ENCODE measurements around the gene EHMT1. TPM values are rescaled to one million over a fixed set of nuclear protein-coding genes. Genes with fewer than 3 reads are reported as not detected.

The EHMT1 gene
- total and polyA plus RNA-seq, 9 of the 15 experiments (the other 6 are each of a cell fraction or from before 2014, with no cell fraction given), result 2.2 to 76.0 (median 36.4) TPM

GRCh38 chr9:137812356-137813023 lies 193.7 kb downstream of the EHMT1 start:
- no peak overlapping the region for H3K4me3 ChIP-seq
- no peak for DNase-seq (ENCODE audit: extremely low read depth in 1 of 4, low spot score in 3 of 4)
- no peak for ATAC-seq
- BruUV-seq (replicated peaks), result no TSS peak
- 92% methylated on average over 8 of the region's 9 CpGs for WGBS (ENCODE audit: insufficient coverage, low coverage, missing lambda C conversion rate)
- no peaks in the 10 kb centered on the region for H3K9me1 ChIP-seq (ENCODE audit: control insufficient read depth, insufficient read depth, low read length)
- H3K4me2 ChIP-seq (ENCODE audit: insufficient read depth, low read length), result no peak overlapping the region
- ChIA-PET CTCF (ENCODE audit: low intra/inter-chr PET ratio) (interaction anchor here (0.5 kb wide), 1 partner anchor 303 kb away, joined by 3 read pairs; no protein-coding TSS in a partner anchor), POLR2A (no interaction called here)
- no peaks in the 10 kb centered on the region for H4K20me1 ChIP-seq (replicated peaks; ENCODE audit: control insufficient read depth, insufficient read depth, low read length)
- TF ChIP-seq HMG20A (CRISPR knock-in tag; conservative IDR thresholded peaks at IDR 0.05) (no peak), ZNF561 (CRISPR knock-in tag; conservative IDR thresholded peaks at IDR 0.05) (no peak), ZNF324 (CRISPR knock-in tag; IDR thresholded peaks at IDR 0.05) (no peak), HDAC8 (tag; IDR thresholded peaks at IDR 0.05) (no peak), ZFP91 (CRISPR knock-in tag; IDR thresholded peaks at IDR 0.05) (no peak), BRF2 (IDR thresholded peaks at IDR 0.05; ENCODE audit: borderline replicate concordance, insufficient read depth, insufficient read length) (no peak)
- H3K36me3 ChIP-seq (ENCODE audit: control insufficient read depth, insufficient read depth, low read length), result peaks cover 72% of the 10 kb centered on the region; the same call in 2 of the 3 replicates
- H3K9ac ChIP-seq (ENCODE audit: insufficient read depth in 1 of 2, low read depth in 2 of 2, low read length in 2 of 2), result 0 out of 4 replicates have a peak overlapping the region, but pooled peaks of 1 of the 2 experiments have one; percentile 64
- in situ Hi-C loops (cut with MboI) (no loop called here), intact Hi-C loops (cut with micrococcal nuclease) (no loop called here)
- H3K9me3 ChIP-seq (replicated peaks; ENCODE audit: control insufficient read depth, insufficient read depth, low read depth, low read length), result peaks cover 4% of the 10 kb centered on the region; the same call in 1 of the 2 replicates
- no peak overlapping the region for H3K27ac ChIP-seq (ENCODE audit: extremely low read depth, low read depth, low read length)
- H3K4me1 ChIP-seq (replicated peaks in 1 of 2; ENCODE audit: control insufficient read depth in 2 of 2, insufficient read depth in 2 of 2, low read length in 2 of 2), result peaks cover 0 to 8% of the 10 kb centered on the region in 2 experiments; a peak in 2 of 5 replicates
- no peaks in the 10 kb centered on the region for H3K27me3 ChIP-seq (ENCODE audit: control insufficient read depth in 2 of 2, insufficient read depth in 2 of 2, low read length in 2 of 2)
- no peaks in the 10 kb centered on the region for H3K79me2 ChIP-seq (ENCODE audit: control insufficient read depth, insufficient read depth, low read length)
- no peak overlapping the region for H2AFZ ChIP-seq (ENCODE audit: low read depth, low read length)
- FAIRE-seq, result no peak
